ENCODE data around the gene TRIM14.
"Not testable (repeated sequence)": the region's sequence is repeated elsewhere in the genome, so short reads cannot be mapped to it uniquely, and the experiment has no call there.

The TRIM14 gene

DNA sequence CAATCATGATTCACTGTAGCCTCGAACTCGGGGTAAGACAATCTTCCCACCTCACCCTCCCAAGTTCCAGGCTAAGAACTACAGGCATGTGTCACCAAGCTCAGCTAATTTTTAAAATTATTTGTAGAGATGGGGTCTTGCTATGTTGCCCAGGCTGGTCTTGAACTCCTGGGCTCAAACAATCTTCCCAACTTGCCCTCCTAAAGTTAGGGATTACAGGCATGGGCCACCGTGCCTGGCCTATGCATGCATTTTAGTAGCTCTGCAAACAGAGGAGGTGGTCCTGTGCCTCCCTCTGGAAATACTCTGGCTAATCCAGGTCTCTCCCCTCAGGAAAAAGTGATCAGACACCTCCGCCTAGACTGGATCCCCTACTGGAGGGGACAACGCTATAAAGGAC is 21.5 kb upstream of the TRIM14 start:
- DNase-seq = no peak

- DNase-seq = no peak
Measured at GRCh38 chr9:98136489-98136888, 17.5 kb upstream of the TRIM14 start.

DNA sequence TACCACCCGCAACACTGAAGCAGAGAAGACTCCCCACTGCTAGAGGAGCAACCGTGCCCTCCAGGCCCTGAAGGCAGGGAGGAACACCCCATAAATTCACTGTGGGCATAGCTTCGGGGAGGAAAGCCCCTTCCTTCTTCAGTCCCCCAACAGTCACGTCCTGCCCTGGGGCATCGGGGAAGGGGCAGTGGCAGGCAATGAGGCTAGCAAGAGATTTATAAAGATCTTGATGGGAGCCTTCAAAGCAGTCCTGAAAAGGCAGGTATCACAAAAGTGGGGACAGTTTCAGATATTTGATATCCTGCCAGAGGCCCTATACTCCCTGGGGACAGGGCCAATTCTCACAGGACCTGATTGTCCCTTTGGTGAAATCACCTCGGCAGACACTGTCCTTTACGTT is 16.9 kb upstream of the TRIM14 start:
- no peak for DNase-seq

DNA sequence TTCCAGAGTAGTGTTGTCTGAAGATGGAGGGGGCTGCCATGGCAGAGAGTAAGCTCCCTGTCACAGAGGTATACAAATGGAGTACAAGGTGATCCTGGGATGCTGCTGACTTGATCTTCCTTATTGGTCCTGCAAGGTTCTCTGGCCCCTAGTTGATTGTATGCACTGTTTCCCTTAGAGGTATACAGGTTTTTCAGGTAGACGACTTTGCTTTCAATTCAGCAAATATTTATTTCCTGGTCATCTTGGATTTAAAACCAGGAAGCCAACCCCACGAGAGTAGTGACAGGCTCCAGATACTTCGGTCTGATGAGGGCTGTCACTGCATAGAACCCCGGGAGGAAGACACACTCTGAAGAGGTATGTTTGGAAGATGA is 16.5 kb upstream of the TRIM14 start:
- DNase-seq = no peak

DNA sequence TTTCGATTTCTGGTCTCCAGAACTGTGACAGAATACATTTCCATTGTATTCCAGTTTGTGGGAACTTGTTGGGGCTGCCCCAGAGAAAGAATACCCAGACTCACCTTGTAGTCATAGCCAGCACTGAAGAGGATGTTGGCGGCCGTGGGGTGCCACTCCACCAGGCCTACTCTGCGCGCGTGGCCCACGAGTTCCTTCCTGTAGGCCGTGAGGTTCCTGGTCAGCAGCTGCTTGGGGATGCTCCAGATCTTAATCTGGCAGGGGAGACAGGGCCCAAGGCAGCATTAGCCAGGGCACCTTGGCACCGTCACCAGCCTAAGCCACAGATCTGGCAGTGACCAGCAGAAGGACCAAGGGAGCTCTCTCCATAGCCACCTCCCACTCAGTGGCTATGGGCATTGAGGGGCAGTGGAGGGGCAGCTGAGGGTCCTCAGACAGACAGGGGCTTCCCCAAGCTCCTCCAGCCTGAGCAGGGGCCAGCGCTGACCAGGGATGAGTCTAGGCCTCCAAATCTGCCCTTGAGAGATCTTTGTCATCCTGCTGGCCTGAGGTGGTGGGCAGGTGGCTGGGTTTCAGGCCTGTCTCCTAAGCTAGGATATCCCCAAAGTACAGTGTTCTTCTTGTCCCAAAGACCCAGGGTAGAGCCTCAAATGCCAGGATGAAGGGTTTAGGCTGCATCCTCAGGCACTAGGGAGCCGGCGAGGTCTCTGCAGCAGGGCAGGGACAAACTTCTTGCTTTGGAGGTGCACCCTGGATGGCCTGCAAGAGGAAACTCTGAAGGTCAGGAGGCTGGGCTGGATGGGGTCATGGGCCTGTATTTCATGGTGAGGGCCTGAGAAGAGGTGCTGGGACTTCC is 15.9 kb upstream of the TRIM14 start:
- DNase-seq = no peak

DNA sequence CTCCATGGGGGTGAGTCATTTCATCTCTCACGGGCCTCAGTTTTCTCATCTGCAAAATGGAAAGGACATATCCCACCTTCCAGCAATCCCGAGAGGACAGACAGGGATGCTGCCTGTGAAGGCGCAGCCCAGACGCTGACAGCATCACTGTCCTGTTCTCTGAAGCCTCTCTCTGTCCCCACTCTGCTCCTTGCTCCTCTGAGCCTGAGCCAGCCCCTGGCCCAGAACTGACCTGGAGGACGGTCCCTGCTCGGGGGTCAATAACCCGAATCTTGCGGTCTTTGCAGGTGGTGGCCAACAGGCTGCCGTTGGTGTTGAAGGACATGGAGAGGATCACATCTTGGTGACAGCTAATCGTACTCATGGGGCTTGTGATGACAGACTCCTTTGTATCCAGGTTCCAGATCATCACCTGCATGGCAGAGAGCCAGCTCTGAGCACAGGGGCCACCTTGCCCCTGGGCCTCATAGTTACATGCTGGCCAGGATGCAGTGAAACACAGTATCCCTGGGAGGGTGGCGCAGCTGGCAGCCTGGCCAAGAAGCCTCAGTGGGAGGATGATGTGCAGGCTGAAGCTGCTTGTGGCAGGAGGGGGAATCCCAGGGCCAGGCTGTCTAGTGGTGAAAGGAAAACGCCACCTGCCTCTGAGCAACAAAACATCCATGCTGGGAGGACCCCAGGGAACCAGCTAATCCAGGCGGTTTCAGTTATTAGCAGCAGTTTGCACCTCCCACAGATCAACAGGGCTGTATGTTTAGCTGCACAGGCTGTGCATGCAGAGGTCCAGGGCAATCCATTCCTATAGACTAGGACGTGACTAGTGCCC is 14.0 kb upstream of the TRIM14 start:
- DNase-seq = no peak

DNA sequence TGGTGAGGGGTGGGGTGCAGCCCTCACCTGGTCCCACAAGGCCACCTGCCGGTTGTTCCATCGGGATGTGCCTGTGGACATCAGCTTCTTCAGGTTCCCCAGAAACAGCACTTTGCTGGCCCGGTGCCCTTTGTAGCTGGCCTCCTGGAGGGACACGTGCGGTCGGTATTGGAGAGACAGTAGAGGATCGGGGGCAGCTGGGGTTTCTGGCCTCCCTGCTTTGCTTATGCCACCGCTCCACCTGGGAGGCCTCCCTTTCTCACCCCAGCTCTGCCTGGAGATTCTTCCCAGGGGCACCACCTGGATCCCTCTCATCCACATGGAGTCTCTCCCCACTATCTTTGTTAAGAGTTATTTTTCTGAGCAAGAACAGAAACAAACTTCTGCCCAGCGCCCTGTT is 13.1 kb upstream of the TRIM14 start:
- DNase-seq = no peak

DNA sequence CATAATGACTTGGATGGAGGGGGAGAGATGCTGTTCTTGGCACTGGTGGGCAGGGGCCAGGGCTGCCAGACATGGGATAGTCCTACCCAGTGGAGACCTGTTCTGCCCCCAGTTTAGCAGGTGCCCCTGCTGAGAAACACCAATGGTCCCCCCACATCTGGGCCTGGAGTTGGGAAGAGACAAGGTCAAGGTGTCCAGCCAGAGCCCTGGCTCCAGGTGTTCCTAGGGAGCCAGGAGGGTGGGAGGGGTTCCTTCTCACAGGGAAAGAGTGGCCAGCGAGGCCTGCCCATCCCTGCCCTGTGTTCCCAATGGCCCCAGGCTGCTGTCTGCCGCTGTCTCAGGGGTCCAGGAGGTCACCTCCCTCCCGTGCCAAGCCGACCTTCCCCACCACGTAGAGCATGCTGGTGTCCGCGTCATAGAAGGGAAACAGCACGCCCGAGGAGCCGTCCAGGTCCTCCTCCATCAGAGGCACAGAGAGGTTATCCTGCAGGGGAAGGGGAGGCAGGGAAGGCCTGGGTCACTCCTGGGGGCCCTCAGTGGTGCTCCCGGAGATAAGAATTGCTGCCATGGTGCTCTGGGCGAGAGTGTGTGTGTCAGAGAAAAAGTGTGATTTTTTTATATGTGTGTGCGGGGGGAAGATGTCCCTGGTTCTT is 11.7 kb upstream of the TRIM14 start:
- no peak for DNase-seq

DNA sequence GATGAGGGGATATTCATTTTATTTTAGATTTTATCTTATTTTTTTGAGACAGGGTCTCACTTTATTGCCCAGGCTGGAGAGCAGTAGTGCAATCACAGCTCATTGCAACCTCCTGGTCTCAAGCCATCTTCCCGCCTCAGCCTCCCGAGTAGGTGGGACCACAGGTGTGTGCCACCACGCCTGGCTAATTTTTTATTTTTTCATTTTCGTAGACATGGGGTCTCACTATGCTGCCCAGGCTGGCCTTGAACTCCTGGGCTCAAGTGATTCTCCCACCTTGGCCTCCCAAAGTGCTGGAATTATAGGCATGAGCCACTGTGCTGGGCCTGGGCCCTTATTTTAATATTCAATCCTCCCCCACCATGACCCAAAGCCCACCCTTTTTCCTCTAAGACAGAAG is 11.0 kb upstream of the TRIM14 start:
- not testable (repeated sequence) for DNase-seq

GRCh38 chr9:98129451-98129881 is 10.4 kb upstream of the TRIM14 start:
- DNase-seq = no peak

DNA sequence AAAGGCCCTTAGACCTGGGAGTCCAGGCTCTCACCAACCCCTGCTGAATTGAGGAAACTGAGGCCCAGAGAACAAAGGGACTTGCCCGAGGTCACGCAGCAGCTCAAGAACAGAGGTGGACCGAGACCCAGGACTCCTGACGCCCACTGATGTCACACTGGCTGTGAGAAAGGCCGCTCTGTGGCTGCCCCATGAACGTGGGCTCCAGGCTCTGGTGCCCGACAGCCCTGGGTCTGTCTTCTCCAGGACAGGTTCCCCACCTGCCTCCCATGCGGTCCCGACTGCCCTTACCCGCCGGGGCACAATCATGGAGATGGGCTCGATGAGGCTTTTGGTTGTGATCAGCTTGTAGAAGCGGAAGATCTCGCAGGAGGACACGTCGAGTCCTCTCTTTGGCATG is 9.3 kb upstream of the TRIM14 start:
- DNase-seq = no peak

GRCh38 chr9:98127226-98127625 is 8.2 kb upstream of the TRIM14 start:
- no peak for DNase-seq

- DNase-seq = no peak
Measured at GRCh38 chr9:98124637-98125426, 5.8 kb upstream of the TRIM14 start.

DNA sequence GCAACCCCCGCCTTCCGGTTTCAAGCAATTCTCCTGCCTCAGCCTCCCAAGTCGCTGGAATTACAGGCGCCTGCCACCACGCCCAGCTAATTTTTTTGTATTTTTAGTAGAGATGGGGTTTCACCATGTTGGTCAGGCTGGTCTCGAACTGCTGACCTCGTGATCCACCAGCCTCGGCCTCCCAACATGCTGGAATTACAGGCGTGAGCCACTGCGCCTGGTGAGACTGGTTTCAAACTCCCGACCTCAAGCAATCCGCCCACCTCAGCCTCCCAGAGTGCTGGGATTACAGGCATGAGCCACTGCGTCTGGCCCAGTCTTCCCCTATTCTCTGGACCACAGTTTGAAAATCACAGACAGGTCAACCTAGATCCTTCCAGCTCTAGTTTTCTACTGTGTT is 5.1 kb upstream of the TRIM14 start:
- DNase-seq = not testable (repeated sequence)

GRCh38 chr9:98121058-98121457 is 2.0 kb upstream of the TRIM14 start:
- no peak for DNase-seq

GRCh38 chr9:98120476-98120875 is 1.5 kb upstream of the TRIM14 start:
- no peak for DNase-seq

DNA sequence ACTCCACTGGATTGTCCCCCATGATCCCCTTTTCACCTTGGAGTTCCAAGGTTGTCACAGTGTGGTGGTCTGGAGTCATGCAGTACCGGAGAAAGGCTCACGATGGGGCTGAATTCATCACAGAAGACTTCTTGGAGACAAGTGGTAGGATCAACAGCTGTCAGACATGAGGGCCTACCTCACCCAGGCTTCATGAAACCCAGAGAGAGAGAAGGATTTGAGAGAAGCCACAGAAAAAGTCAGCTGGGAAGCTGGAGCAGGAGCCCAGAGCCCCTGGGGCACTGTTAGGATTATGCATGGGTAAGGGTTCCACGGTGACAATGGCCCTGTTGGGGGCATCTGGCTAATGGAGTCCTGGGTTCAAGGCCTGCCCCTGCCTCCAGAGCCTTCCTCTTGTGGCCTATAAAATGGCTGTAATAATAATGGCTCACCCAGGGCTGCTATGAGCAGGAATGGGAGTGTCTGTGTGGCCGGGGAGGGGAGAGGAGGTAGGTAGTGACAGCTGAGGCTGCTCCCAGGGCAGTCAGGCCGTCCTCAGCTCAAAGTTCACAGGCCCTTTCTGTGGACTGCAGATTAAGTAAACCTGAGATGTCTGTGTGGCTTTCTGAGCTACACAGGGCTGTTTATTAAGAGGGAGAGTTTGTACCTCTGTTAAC is 910 bp downstream of the TRIM14 start:
- DNase-seq = peak; percentile 22 to 62

DNA sequence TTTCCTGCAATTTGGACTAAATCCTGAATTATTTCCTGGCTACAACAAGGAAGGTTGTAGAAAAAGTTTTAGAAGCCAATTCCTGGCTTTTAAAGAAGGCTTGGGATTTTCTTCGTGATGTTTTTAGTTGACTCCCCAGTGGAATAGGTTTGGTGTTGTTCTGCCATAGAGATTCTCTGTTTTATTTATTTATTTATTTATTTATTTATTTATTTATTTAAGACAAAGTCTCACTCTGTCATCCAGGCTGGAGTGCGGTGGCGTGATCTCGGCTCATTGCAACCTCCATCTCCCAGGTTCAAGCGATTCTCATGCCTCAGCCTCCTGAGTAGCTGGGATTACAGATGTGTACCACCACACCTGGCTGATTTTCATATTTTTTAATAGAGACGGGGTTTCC is 1.9 kb downstream of the TRIM14 start:
- not testable (repeated sequence) for DNase-seq

DNA sequence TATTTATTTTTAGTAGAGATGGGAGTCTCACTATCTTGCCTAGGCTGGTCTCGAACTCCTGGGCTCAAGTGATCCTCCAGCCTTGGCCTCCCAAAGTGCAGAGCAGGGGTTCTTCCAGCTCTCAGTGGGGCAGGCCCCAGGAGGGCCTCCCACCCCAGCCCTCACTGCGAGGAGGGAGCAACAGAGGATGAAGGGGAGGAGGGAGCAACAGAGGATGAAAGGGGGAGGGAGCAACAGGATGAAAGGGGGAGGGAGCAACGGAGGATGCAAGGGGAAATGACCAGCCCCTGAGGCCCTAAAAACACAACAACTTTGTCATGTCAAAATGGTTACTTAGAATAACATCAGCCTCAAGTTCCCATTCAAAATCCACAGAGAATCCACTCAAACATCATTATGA is 10.0 kb downstream of the TRIM14 start:
- DNase-seq = no peak

DNA sequence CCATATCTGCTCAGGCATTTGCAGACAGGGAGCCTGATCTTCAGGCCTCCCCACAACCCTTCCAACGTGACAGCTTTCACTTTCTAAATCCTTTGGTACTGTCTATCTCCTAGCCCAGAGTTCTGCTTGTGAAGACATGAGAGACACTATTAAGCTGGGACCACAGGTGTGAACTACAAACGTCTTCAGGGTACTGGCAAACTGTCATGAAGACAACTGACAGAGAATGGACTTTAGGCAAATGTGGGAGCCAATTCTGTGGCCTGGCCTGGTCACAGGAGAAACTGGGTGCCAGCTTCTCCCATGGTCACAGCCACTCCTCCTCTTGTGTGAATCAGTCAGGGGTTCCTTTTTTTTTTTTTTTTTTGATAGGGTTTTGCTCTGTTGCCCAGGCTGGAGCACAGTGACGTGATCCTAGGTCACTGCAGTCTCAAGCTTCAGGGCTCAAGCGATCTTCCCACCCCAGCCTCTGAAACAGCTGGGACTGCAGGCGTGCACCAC is 10.4 kb downstream of the TRIM14 start:
- no peak for DNase-seq

- no peak for DNase-seq
Measured at GRCh38 chr9:98107926-98108325, 11.1 kb downstream of the TRIM14 start.

DNA sequence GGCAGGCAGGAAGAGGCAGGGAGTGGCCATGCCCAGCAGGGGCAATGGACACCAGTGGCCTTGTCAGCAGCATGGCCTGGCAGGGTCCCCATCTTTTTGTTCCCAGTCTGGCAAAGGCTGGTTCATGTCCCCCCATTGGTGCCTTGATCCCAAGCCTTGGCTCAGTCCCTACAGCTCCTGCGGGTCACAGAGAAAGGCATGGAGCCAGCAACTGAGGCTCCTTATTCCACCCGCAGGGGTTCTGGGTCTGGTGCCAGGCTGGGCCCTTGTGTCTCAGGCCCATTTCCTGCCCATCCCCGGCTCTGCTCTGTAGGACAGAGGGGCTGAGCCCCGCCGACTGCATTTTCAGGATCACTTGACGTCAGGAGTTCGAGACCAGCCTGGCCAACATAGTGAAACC is 14.0 kb downstream of the TRIM14 start:
- DNase-seq = no peak
